Adipocyte (in vitro differentiated cells): ENCODE measurements around the gene PDE4B.
A peak's percentile ranks its signal among the peaks of the same experiment; 100 is the strongest.

ENCODE experiments used
- DNase-seq: peaks from one replicate; pipeline ENCODE4 v3.0.0-alpha.2; 2015; ENCODE audit warnings: low read depth
- H3K27me3 ChIP-seq: replicated peaks from 2 replicates; pipeline ENCODE4 v1.7.0; 2013; ENCODE audit warnings: mild to moderate bottlenecking, low read length, moderate library complexity; ENCODE audit not compliant: control insufficient read depth, insufficient read depth
- H3K36me3 ChIP-seq: 2 replicates; pipeline ENCODE4 v1.7.0; 2013; ENCODE audit warnings: low read length, mild to moderate bottlenecking, moderate library complexity; ENCODE audit not compliant: control insufficient read depth, insufficient read depth, severe bottlenecking
- H3K4me1 ChIP-seq: 2 replicates; pipeline ENCODE4 v1.7.0; 2013; ENCODE audit warnings: mild to moderate bottlenecking, low read length, moderate library complexity; ENCODE audit not compliant: control insufficient read depth, insufficient read depth
- H3K4me3 ChIP-seq: 2 replicates; pipeline ENCODE4 v1.7.0; 2013; ENCODE audit warnings: mild to moderate bottlenecking, low read length, moderate library complexity
- H3K9ac ChIP-seq: 2 replicates; pipeline ENCODE4 v1.7.0; 2013; ENCODE audit warnings: mild to moderate bottlenecking, low read length, moderate library complexity
- H3K9me3 ChIP-seq: 2 replicates; pipeline ENCODE4 v1.7.0; 2013; ENCODE audit warnings: mild to moderate bottlenecking, low read length, moderate library complexity; ENCODE audit not compliant: control insufficient read depth

Gene PDE4B

GRCh38 chr1:66267201-66267940, 474.7 kb downstream of the PDE4B start:
- Histone ChIP-seq H3K36me3 (no peaks in the 10 kb centered on the region), H3K27me3 (no peaks in the 10 kb centered on the region), H3K4me1 (peaks cover 32% of the 10 kb centered on the region), H3K4me3 (no peak overlapping the region), H3K9ac (no peak overlapping the region), H3K9me3 (no peaks in the 10 kb centered on the region)
- no peak for DNase-seq

- Histone ChIP-seq H3K4me3 (no peak overlapping the region), H3K4me1 (peaks cover 28% of the 10 kb centered on the region), H3K9ac (no peak overlapping the region), H3K36me3 (no peaks in the 10 kb centered on the region), H3K27me3 (no peaks in the 10 kb centered on the region), H3K9me3 (no peaks in the 10 kb centered on the region)
- no peak for DNase-seq
Measured at GRCh38 chr1:66269222-66269621, 476.5 kb downstream of the PDE4B start.

GRCh38 chr1:66270119-66270812, 477.6 kb downstream of the PDE4B start:
- H3K4me3 ChIP-seq = no peak overlapping the region
- DNase-seq = peak; percentile 69

GRCh38 chr1:66271216-66271903, 478.7 kb downstream of the PDE4B start:
- no peaks in the 10 kb centered on the region for H3K36me3 ChIP-seq
- H3K4me1 ChIP-seq = peaks cover 35% of the 10 kb centered on the region
- H3K27me3 ChIP-seq = no peaks in the 10 kb centered on the region
- peak; percentile 98 for DNase-seq
- H3K9me3 ChIP-seq = no peaks in the 10 kb centered on the region
- H3K9ac ChIP-seq = peak overlapping the region; percentile 70
- H3K4me3 ChIP-seq = peak overlapping the region; percentile 69

More at GRCh38 chr1:66270119-66270812, 477.6 kb downstream of the PDE4B start:
- Histone ChIP-seq H3K9ac (peak overlapping the region; percentile 61), H3K9me3 (no peaks in the 10 kb centered on the region), H3K4me1 (peaks cover 35% of the 10 kb centered on the region), H3K27me3 (no peaks in the 10 kb centered on the region), H3K36me3 (no peaks in the 10 kb centered on the region)

GRCh38 chr1:66271904-66272254, 479.2 kb downstream of the PDE4B start:
- H3K27me3 ChIP-seq = no peaks in the 10 kb centered on the region
- peaks cover 35% of the 10 kb centered on the region for H3K4me1 ChIP-seq
- peak overlapping the region; percentile 70 for H3K9ac ChIP-seq
- DNase-seq = peak; percentile 60
- H3K4me3 ChIP-seq = peak overlapping the region; percentile 69
- no peaks in the 10 kb centered on the region for H3K9me3 ChIP-seq
- no peaks in the 10 kb centered on the region for H3K36me3 ChIP-seq

DNA sequence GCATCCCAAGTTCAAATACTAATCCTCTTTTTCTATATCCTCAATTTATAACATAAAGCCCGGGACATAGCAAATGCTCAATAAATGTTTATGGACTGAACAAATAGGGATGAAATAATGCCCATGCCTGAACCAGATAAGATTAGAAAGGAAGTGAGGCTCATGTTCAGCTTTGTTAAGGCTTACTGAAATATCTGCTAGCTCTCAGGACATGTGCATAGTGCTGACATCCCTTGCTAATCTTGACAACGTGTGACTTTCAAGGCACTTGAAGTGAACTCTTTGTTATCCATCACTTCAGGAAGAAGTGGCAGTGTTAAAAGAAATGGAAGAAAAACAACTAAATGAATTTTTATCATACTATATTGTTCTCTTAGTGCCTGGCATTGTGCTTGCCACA, 481.0 kb downstream of the PDE4B start:
- DNase-seq = no peak
- no peaks in the 10 kb centered on the region for H3K27me3 ChIP-seq
- no peaks in the 10 kb centered on the region for H3K36me3 ChIP-seq
- H3K4me1 ChIP-seq = peaks cover 31% of the 10 kb centered on the region
- no peak overlapping the region for H3K9ac ChIP-seq
- no peak overlapping the region for H3K4me3 ChIP-seq
- H3K9me3 ChIP-seq = no peaks in the 10 kb centered on the region

- no peaks in the 10 kb centered on the region for H3K9me3 ChIP-seq
- H3K4me1 ChIP-seq = peaks cover 31% of the 10 kb centered on the region
- H3K9ac ChIP-seq = no peak overlapping the region
- no peaks in the 10 kb centered on the region for H3K36me3 ChIP-seq
- no peak for DNase-seq
- no peaks in the 10 kb centered on the region for H3K27me3 ChIP-seq
- no peak overlapping the region for H3K4me3 ChIP-seq
Measured at GRCh38 chr1:66274634-66275033, 481.9 kb downstream of the PDE4B start.

DNA sequence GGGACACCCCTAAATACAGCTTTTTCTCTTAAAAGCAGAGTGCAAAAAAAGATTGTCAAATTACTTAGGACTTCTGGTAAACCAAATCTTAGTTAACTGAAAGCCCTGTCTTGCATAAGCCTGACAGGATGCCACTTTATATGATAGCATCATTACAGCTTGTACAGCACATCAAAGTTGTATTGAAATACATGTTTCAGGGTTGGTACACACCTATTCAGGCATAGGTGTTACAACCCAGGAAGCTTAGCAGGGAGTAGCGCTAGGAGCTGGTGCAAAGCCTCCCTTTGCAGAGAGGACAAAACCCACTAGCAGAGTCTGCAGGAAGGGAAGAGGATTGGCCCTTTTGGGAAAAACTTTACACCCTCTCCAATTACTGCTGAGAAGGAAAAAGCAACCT, 482.4 kb downstream of the PDE4B start:
- H3K9me3 ChIP-seq = no peaks in the 10 kb centered on the region
- no peaks in the 10 kb centered on the region for H3K36me3 ChIP-seq
- H3K4me3 ChIP-seq = no peak overlapping the region
- H3K27me3 ChIP-seq = no peaks in the 10 kb centered on the region
- no peak for DNase-seq
- no peak overlapping the region for H3K9ac ChIP-seq
- H3K4me1 ChIP-seq = peaks cover 28% of the 10 kb centered on the region

DNA sequence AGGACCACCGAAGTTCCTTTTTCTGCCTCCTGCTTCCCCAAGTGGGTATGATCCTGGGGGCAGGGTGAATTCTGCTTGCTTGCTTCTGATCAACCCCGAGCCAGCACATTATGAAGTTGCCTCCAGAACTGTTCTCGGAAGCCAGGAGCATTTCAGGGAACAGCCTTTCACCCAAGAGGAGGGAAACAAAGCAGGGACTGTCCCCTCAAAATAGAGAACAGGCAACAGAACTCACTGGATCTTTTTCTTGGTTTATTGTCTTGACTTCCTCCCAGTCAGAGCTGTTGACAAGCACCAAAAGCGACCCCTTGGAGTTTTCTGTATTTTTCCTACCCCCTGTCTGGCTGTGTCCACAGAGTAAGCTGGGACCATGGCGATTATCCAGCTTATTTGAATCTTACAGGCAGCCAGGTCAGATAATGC, 482.9 kb downstream of the PDE4B start:
- no peaks in the 10 kb centered on the region for H3K27me3 ChIP-seq
- H3K9ac ChIP-seq = no peak overlapping the region
- H3K36me3 ChIP-seq = no peaks in the 10 kb centered on the region
- peaks cover 23% of the 10 kb centered on the region for H3K4me1 ChIP-seq
- H3K9me3 ChIP-seq = no peaks in the 10 kb centered on the region
- DNase-seq = no peak
- no peak overlapping the region for H3K4me3 ChIP-seq

DNA sequence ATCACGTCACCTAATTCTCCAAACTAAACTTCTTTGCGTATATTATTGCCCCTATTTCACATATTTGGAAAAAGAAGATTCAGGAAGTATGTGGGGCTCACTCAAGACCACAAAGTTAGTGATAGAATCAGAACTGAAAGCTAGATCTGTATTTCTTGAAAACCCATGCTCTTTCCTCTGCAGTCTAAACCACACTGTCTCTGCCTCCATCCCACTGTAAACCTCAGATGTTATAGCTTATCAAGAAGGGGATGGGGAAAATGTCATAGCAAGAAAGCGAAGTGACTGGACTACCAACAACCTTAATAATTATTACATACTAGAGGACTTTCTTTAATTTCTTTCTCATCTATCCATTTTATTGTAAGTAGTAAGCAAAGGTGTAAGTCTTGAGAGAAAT, 483.5 kb downstream of the PDE4B start:
- no peaks in the 10 kb centered on the region for H3K36me3 ChIP-seq
- no peak overlapping the region for H3K9ac ChIP-seq
- DNase-seq = no peak
- no peaks in the 10 kb centered on the region for H3K9me3 ChIP-seq
- H3K4me3 ChIP-seq = no peak overlapping the region
- H3K27me3 ChIP-seq = no peaks in the 10 kb centered on the region
- H3K4me1 ChIP-seq = peaks cover 17% of the 10 kb centered on the region

- Histone ChIP-seq H3K36me3 (no peaks in the 10 kb centered on the region), H3K4me3 (no peak overlapping the region), H3K27me3 (no peaks in the 10 kb centered on the region), H3K9me3 (no peaks in the 10 kb centered on the region), H3K9ac (no peak overlapping the region), H3K4me1 (peaks cover 22% of the 10 kb centered on the region)
- DNase-seq = no peak
Measured at GRCh38 chr1:66278260-66279021, 485.7 kb downstream of the PDE4B start.
